Measurements from ENCODE around the gene ACACB.

ACACB gene

DNA sequence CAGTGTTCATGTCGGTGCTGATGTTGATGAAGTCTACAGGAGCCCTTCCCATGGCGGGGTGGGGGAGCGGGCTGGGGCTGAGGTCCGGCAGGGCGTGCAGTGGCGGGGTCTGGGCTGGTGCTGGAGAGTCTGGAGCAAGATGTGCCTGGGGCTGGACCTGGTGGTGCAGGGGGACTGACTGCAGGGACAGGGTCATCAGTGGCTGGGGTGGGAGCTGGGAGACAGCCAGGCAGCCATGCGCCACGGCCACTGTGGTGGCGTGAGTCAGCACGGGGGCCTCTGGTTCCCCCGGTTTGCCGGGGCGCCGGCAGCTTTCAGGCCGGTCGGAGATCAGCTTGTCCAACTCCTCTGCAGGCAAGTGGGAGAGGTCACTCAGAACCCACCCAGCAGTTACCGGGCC is 165.1 kb downstream of the ACACB start:
- no peak for DNase-seq

DNA sequence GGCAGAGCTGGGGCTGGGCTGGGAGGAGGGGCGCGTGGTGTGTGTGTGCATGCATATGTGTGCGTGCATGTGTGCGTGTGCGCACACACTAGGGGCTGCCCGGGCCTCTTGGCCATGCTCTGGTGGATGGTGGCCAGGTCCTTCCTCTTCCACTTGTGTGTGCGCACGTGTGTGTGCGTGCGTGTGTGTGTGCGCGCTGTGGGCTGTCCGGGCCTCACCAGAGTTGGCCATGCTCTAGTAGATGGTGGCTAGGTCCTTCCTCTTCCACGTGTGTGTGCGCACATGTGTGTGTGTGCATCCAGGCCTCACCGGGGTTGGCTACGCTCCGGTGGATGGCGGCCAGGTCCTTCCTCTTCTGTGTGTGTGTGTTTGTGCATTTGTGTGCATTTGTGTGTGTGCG is 168.0 kb downstream of the ACACB start:
- DNase-seq: no peak

DNA sequence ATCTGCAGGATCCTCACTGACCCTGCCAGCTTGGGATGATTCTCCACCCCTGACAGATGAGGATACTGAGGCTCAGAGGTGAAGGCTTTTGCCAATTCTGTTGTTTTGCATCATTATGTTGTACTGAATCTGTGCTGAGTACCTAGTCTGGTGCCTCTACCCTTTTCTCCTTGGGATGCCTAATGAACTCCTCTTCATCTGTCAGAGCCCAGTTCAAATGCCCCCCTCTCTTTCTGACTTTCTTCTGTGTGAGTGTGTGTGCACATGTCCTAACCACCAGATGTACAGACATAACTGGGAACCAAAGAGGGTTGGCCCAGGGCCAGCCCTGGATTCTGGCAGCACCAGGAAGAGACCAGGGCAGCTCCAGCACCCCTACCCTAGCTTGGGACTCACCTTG is 169.9 kb downstream of the ACACB start:
- DNase-seq: no peak

DNA sequence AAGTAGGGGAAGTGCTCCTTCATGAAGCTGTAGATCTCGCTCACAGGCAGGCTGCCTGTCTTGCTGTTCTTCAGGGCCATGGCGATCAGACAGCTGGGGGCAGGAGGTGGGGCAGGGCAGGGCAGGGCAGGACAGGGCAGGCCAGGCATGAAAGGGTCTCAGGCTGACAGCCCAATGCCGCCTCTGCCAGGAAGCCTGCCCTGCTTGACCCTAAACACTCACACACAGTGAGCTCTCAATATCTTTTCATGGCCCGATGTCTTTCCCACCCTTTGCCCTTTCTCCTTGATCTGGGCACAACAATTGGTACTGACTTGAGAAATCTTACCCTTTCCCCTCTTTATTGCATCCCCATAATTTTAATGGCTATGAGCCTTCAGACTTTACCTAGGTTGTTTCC is 170.3 kb downstream of the ACACB start:
- no peak for DNase-seq

DNA sequence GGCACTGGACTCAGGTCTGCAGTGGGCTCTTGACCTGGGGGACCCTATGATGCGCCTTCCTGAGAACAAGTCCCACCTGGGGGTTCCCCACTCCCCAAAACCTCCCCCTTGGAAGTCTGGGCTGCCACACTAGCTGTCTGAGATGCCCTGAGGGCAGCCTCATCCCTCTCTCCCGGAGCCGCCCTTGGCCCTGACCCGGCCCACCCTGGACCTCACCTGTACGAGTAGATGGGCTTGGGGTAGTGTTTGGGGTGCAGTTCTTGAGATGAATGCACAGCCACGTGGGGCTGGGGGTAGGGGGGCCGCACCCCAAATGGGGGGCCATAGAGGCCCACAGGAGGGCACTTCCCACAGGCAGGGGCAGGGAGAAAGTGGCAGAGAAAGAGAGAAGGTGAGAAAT is 170.8 kb downstream of the ACACB start:
- DNase-seq: no peak

DNA sequence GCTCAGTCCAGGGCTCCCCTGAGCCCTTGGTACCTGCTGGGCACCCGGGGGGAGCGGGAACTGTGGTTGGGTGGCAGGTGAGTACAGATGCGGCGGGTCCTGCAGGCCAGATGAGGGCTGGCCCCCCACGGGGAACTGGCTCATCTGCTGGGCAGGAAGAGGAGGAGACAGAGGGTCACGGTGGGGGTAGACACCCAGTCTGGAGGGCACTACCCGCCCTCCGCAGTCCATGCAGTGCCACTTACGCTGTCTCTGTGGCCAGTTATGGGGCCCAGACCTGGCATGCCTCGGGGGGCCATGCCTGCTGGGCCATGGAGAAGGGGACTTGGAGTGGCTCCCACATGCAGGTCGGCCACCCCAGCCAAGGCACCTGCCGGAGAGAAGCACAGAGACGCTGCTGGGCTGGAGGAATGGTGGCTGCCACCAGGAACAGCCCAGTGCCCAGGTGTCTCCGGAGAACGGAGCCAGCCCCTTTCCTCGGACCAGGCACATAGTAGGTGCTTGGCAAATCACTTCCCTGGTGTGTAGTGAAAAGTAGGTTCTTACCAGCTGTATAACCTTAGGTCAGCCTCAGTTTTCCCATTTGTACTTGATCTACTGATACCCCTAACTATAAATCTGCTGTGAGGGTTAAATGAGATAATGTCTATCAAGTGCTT is 171.6 kb downstream of the ACACB start:
- no peak for DNase-seq

DNA sequence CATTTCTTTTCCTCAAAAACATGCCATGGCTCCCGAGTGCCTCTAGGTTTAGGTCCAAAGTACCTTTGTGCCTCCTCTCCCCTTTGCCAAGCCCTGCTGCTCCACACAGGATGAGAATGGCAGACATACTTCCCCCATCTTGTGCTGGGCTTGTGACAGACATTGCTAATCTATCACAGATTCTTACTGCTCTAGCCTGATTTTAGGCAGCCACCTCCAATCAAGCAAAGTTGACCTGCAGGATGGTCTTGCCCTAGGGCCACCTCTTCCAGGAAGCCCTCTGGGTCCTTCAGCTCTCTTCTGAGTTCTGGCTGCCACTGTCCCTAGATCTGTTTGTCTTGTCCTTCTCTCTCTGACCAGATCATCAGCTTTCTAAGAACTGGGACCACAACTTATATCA is 172.2 kb downstream of the ACACB start:
- DNase-seq: no peak

DNA sequence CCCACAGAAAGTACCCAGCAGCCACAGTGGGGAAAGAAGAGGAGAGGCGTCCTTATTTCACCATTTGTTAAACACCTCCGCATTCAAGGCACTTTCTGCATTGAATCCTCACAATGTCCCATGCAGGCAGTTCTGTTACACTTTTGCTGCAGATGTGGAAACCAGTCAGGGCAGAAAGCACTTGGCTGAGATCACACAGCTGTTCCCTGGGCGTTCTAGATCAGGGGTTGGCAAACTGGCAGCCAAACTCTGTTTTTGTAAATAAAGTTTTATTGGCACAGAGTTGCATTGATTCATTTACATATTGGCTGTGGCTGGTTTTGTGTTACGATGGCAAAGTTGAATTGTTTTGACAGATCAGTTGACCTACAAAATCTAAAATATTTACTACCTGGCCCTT is 172.6 kb downstream of the ACACB start:
- no peak for DNase-seq

DNA sequence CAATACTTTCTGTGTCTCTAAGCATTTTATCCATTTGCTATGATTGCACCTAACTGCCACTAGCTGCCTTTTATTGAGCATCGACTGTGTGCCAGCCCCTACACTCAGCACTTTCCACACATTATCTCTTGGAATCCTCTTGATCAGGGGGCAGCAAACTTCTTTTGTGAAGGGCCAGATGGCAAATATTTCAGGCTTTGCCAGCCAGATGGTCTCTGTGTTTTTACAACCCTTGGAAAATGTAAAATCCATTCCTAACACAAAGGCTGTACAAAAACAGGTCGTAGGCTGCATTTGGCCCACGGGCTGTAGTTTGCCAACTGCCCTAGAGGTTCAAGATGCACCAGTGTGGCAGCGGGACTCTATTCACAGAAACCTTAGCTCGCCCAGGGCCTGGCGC is 173.2 kb downstream of the ACACB start:
- DNase-seq: no peak

DNA sequence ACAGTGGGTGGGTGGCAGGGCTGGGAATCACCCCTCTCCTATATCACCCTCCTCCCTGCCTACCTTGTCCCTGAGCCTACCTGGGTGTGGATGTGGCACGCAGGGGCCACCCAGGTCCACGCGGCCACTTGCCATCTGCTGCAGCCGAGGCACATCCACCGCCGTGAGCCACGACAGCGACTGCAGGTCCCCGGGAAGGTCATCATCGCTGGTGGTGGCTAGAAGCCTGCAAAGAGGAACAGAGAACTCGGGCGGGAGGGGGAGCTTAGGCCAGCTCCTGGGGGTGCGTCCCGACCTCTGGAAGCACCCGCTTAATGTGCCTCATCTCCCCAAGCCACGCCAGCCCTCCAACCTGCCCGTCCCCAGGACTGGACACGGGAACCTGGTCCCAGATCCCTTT is 173.7 kb downstream of the ACACB start:
- no peak for DNase-seq

DNA sequence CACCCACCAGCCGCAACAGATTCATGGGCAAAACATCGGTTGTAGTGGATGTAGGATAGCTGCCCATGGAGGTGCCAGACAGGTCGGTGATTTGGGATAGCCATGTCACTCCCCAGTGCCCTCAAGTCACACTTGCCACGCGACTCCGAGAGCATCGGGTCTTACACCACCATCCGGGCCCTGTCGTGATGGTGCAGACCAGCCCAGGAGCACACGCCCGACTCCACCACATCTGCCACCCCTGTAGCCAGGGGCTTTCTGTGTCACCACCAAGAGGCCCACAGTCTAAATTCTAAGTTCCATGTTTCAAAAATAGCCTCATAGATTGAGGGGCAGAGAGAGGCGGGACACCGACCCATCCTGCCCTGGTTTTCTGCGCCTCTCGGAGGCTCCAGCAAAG is 174.7 kb downstream of the ACACB start:
- no peak for DNase-seq

DNA sequence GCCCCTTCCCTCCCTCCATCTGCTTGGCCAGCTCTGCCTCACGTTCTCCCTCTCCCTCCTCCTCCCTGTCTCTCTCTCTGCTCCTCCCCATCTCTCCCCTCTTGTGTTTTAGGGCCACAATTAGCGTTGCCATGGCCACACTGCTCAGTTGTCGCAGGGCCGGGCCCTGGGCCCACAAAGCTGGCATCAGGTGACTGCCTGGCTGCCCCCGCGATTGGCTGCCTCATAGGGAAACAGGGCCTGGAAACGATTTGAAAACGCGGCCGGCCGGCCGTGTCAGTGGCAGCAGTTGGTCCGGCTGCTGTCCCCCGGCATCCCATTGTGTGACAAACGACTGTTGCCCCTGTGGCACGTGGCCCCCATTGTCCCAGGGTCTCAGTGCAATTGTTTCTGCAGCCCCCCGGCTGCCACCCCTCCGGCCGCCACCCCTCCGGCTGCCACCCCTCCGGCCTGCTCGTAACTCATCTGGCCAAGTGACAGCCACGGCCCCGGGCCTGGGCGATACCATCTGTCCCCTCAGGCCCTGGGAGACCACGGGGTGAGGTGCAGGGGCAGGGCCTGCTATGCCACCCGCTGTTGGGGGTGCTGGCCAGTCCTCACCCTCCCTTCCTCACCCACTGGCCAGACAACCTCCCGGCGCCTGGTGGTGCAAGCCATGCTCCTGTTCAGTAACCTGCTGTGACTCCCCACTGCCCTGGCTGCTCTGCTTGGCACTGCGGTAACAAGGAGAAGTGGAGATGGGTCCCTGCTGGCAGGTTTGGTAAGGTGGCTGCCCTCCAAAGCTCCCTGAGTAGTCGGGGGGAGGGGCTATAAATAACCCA is 175.3 kb downstream of the ACACB start:
- DNase-seq: peak; percentile 31

DNA sequence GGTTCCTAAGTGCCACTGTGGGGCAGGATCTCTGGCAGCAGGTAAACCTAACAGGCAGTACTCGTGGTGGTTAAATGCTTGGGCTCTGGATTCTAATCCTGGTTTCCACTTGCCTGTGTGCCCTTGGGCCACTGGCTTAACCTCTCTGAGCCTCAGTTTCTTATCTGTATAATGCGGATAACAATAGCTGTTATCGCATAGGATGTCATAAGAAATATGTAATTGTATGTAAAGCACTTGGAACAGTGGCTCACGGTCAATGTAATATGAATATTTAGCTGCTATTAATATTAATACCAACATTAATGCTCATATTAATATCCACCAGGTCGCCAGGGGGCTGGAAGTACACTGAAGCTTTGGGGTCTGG is 175.9 kb downstream of the ACACB start:
- DNase-seq: no peak

DNA sequence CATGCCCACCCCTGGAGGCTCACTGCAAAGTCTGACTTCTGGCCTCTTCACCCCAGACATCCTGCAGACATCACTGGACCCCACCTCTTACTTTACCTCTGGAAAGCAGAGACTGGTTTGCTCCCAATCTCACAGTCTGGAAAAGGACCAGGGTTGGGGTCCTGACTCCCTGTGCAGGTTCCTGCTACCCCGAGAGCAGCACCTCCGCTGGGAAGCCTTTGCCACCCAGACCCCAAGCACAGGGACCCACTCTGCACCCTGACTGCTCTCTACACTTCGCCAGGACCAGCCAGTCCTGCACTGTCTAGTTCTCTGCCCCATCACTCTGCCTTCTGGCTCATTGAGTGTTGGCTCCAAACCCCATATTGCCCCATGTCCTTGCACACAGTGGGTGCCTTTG is 176.7 kb downstream of the ACACB start:
- no peak for DNase-seq

DNA sequence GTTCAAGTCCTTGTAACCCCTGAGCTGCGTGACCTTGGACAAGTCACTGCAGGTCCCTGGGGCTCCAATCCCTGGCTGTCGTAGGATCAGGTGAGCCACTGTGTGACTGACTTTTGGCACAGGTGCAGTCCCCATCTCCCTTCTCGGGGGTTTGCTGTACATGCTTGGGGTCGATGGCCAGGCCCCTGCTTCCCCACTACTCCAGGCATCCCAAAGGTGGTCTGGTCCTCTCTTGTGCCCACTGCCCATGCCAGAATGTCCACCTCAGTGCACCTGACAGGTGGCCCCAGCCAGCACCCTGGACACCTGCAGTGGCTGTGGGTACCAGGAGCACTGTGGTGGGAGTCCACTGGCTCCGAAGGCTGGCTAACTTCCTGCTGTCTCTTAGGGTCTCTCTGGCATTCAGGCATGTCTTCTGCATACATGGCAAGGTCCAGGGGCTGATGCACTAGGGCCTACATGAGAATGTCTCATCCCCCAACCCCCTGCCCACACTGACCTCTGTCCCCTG is 178.0 kb downstream of the ACACB start:
- DNase-seq: no peak

DNA sequence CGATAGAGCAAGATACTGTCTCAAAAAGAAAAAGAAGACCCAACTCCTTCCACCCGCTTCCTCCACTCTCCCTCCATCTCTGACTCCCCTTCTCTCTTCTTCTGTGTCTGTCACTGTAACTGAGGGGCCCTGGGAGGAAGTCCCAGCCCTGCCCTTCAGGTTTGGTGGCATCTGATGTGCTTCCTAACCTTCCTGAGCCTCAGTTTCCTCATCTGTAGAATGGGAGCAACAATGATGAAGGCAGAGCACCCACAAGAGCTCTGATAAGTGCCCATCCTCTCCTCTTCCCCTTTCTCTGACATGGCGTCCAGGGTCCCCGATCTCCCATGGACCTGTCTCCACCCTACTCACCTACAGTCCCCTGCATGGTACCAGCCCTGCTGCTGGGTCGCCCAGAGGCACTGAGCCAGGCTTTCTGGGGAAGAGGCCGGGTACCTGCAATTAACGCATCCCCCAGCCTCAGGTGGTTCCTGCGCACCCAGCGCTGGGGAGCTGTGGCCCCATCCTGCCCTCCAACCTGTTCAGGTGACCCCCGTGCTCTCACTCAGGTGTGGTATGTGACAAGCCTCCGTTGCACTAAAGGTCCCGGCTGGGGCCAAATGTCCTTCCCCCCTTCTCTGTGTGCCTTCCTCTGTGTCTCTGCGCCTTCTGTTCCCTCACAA is 179.5 kb downstream of the ACACB start:
- DNase-seq: no peak

DNA sequence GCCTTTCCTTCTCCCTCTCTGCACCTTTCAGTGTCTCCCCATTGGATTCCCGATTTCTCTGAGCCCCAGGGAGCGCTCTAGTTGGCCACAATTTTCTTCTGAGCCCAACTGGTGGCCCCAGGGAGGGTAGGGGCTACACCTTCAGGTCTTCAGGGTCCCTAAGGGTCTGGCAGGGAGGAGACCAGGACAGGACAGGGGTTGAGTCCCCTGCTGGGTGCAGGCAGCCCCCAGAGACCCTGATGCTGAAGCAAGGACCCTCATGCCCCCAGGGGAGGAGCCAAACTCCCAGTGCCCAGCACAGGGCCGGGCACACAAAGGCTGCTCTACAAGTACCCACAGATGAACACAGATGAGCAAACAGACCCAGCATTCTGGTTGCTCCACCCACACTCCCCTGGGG is 180.0 kb downstream of the ACACB start:
- no peak for DNase-seq

DNA sequence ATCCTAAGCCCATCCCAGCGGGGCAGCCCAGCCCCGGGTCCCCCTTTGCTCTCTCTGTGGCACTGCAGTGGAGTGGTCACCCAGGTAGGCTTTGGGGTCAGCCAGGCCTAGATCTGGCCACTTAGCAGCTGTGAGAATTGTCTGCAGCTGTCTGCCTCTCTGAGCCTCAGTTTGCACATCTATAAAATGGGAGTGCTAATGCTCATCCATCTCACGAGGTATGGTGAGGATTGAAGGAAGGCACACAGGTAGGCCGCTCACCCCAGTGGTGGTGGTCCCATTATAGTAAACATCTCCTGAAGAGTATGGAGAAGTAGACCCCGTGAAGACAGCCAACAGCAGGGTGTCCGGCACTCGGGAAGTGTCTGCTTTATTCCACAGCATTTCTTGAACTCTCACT is 183.5 kb downstream of the ACACB start:
- DNase-seq: no peak

DNA sequence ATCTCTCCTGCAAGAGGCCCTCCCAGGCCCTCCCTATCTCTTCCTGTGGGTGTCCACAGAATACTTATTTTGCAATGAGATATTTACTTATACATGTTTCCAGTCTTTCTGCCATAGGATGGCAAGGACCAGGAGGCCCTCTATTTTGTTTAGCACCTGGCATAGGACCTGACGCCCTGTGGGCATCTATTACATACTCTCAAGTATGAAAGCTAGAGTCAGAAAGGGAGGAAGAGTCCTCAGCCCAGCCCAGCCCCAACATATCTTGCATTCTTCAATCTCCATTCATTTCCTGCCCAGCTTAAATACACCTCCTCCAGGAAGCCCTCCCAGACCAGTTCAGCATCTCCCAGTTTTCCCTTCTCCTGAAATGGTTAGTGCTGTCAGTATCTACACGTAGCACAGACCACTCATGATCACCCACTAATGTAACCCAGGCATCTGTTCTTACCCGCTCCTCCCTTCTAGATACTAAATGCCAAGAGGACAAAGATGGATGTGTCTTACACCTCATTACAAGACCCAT is 185.3 kb downstream of the ACACB start:
- DNase-seq: no peak

DNA sequence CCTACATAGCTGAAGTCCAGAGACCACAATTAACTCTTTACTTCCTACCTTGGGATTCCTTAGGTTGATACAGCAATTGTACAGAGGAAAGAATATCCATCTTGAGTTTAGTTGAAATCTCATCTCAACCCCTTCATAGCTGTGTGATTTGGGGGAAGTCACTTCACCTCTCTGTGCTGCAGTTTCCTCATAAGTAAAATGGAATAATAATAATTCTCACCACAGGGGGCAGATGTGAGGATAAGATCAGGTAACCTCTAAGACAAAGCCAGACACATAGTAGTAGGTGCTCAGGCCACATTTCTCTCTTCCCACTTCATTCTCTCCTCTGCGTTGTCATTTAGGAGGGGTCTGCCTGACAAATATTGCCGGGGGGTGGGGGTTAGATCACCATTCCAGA is 186.0 kb downstream of the ACACB start:
- DNase-seq: no peak

DNA sequence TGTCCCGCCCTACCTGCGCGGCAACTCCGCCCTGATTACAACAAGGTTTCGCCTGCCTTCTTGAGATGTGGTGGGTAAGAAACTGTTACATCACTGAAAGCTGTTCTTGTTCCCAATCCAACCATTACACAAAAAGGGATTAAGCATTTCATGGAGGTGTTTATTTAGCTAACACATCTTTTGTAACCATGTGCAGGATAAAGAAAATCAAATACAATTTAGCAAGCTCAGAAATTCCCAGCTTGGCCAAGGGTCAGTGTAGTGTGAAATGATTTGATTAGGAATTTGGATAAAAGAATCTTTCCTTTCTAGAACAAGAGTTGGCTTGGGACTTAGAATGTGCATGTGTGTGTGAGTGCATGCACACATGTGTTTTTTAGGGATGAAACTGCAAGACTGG is 186.4 kb downstream of the ACACB start:
- DNase-seq: no peak

DNA sequence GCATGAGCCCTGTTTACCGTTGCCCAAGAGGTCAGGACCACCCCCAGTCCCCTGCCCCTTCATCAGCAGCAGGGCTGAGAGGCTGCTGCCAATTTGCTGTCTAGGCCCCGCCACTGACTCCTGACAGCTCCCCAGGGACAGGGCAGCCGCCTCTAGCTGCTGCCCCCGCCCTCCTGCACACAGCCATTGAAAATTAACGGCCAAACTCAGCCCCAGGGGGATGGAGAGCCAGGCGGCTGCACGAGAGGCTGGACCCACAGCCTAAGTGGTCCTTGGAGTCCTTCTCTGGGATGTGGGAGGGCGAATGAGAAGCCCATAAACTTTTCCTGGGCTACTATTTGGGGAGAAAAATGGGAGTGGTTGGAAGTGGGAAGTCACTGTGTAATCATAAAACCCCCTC is 188.1 kb downstream of the ACACB start:
- DNase-seq: no peak

DNA sequence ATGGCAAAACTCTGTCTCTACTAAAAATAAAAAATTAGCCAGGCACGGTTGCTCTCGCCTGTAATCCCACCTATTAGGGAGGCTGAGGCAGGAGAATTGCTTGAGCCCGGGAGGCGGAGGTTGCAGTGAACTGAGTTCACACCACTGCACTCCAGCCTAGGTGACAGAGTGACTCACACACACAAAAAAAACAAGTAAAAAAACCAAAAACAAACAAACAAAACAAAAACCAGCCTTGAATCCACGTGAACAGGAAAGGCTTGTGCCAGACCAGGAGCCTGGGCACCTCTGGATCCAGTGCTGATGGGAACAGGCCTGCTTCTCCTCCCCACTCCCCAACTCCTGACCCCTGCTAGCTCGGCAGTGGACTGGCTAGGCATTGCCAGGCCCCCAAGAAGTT is 189.2 kb downstream of the ACACB start:
- DNase-seq: no peak

DNA sequence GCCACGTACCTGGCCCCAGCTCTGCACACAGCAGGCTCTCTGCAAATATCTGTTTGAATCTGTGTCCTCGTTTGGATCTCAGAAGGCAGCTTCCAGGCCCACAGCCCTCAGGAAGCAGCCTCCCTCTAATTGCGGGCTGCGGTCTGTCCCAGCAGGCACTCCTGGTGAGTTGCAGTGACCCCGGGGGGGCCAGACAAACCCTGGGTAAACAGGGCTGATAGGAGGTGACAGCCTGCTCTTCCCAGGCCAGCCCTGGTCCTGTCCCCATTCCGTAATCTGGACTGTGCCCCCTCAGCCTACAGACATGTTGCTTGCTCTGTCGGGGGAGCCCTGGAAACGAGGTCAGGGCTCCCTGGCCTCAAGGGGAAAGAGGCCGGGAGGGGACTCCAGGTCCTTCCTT is 190.7 kb downstream of the ACACB start:
- no peak for DNase-seq

Data from fibroblast of skin of right biceps (primary cell).